Esophagus (tissue), 2 donors: Measurements from ENCODE around the gene IFNK. TPM values are rescaled to one million over a fixed set of nuclear protein-coding genes. Genes with fewer than 3 reads are reported as not detected.

Source experiments
- H3K27ac ChIP-seq, 2 donors: one replicate each; pipeline ENCODE4 v1.5.1; 2013; ENCODE audit warnings: low read depth in 2 of 2, mild to moderate bottlenecking in 2 of 2, inconsistent platforms in 1 of 2, low read length in 1 of 2, moderate library complexity in 1 of 2
- H3K27me3 ChIP-seq, 2 donors: one replicate each; pipeline ENCODE4 v1.6.1; 2013; ENCODE audit warnings: low read length in 2 of 2, control low read depth in 1 of 2, mild to moderate bottlenecking in 1 of 2; ENCODE audit not compliant: insufficient read depth in 2 of 2, control insufficient read depth in 1 of 2
- H3K36me3 ChIP-seq, 2 donors: one replicate each; pipeline ENCODE4 v1.6.1; 2013; ENCODE audit warnings: low read length in 1 of 2; ENCODE audit not compliant: control insufficient read depth in 2 of 2, insufficient read depth in 2 of 2
- H3K4me1 ChIP-seq, 2 donors: one replicate each; pipeline ENCODE4 v1.6.1; 2013; ENCODE audit warnings: low read length in 1 of 2; ENCODE audit not compliant: control insufficient read depth in 2 of 2, insufficient read depth in 2 of 2
- H3K4me3 ChIP-seq, 2 donors: one replicate each; pipeline ENCODE4 v1.5.1; 2013; ENCODE audit warnings: low read length in 2 of 2, mild to moderate bottlenecking in 2 of 2, low read depth in 1 of 2, moderate library complexity in 1 of 2
- H3K9me3 ChIP-seq, 2 donors: one replicate each; pipeline ENCODE4 v1.6.1; 2013; ENCODE audit warnings: mild to moderate bottlenecking in 2 of 2, low read depth in 1 of 2, low read length in 1 of 2, moderate library complexity in 1 of 2; ENCODE audit not compliant: control insufficient read depth in 2 of 2, insufficient read depth in 1 of 2
- WGBS, 2 donors: extraction: QIAGEN DNeasy Blood & Tissue Kit; methylation state at CpG; one replicate each; pipeline ENCODE4 v1.1.7; 2013; 5-methylcytosine and 5-hydroxymethylcytosine counted together
- polyA plus RNA-seq, 2 donors: library from polyadenylated mRNA; stranded (reverse); fragments of 200-250 nt; gene quantifications; one replicate each; pipeline ENCODE4 v1.2.3, GENCODE V29; 2013
- donor health status: healthy with polysubstance abuse.
- donor health status: Bipolar disorder and iron deficiency.

The IFNK gene, protein sequence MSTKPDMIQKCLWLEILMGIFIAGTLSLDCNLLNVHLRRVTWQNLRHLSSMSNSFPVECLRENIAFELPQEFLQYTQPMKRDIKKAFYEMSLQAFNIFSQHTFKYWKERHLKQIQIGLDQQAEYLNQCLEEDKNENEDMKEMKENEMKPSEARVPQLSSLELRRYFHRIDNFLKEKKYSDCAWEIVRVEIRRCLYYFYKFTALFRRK
- not detected for polyA plus RNA-seq

GRCh38 chr9:27524236-27524635, at the start of gene IFNK:
Gene IFNK, plus strand, starts transcription at chr9:27524290. Its CDS starts 47 bp downstream, at chr9:27524337.
- Histone ChIP-seq H3K36me3 (no peaks in the 10 kb centered on the region), H3K4me1 (peaks cover 0 to 2% of the 10 kb centered on the region in 2 donors), H3K27ac (no peak within 1 kb of the TSS), H3K4me3 (no peak within 1 kb of the TSS), H3K9me3 (no peaks in the 10 kb centered on the region), H3K27me3 (no peaks in the 10 kb centered on the region)
- 71 to 76% methylated on average over 2 of the region's 2 CpGs for WGBS, 2 donors

GRCh38 chr9:27474305-27474704, 49.8 kb upstream of the IFNK start:
- Histone ChIP-seq H3K4me3 (no peak overlapping the region), H3K27ac (no peak overlapping the region), H3K9me3 (no peaks in the 10 kb centered on the region), H3K4me1 (peaks cover 4% of the 10 kb centered on the region in 2 donors), H3K27me3 (no peaks in the 10 kb centered on the region), H3K36me3 (no peaks in the 10 kb centered on the region)
- 91 to 93% methylated on average over 1 of the region's 1 CpG for WGBS, 2 donors

- peak overlapping the region in 1 of 2 donors; percentile 18 for H3K27ac ChIP-seq
These were observed 49.0 kb upstream of the IFNK start for GRCh38 chr9:27475057-27475595.

DNA sequence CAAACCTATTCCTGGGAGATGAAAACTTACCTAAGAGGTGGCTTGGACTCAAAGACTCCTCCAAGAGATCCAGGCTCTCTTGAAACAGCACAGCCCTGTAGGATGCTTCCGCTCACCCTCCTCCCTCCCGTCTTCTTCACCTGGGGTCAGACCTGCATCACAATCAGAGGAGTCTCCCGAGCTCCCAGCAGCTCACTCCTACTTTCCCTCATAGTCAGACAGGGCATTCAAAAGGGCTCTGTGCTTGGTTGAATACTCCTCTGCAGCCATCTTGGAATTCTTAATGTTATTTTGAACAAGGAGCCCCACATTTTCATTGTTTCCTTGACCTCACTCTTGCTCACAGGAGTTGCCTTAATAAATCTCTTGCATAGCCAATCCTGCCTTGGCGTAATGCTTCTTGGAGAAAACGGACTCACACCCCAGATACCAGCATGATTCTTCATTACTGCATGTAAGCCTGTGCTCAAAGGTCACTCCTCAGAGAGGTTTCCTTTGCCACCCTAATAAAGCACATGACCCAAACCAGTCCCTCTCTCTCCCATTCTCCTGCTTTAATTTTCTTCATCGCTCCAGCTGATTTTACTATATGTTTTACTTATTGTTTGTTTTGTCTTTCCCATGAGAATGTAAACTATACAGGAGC, 47.1 kb upstream of the IFNK start:
- H3K9me3 ChIP-seq, result no peaks in the 10 kb centered on the region
- no peak overlapping the region for H3K27ac ChIP-seq
- whole genome bisulfite sequencing, 2 donors, result 91 to 96% methylated on average over 6 of the region's 6 CpGs

More at GRCh38 chr9:27475057-27475595, 49.0 kb upstream of the IFNK start:
- H3K4me3 ChIP-seq, result no peak overlapping the region
- no peaks in the 10 kb centered on the region for H3K36me3 ChIP-seq
- WGBS, 2 donors, result 78 to 86% methylated on average over 7 of the region's 7 CpGs
- H3K27me3 ChIP-seq, result no peaks in the 10 kb centered on the region
- peaks cover 4% of the 10 kb centered on the region in 2 donors for H3K4me1 ChIP-seq
- H3K9me3 ChIP-seq, result no peaks in the 10 kb centered on the region

GRCh38 chr9:27478322-27478721, 45.8 kb upstream of the IFNK start:
- no peaks in the 10 kb centered on the region for H3K9me3 ChIP-seq
- H3K4me3 ChIP-seq, result no peak overlapping the region
- H3K4me1 ChIP-seq, result peaks cover 2% of the 10 kb centered on the region in 2 donors
- H3K27ac ChIP-seq, result no peak overlapping the region
- H3K36me3 ChIP-seq, result no peaks in the 10 kb centered on the region
- no peaks in the 10 kb centered on the region for H3K27me3 ChIP-seq
- 83 to 84% methylated on average over 1 of the region's 1 CpG for WGBS, 2 donors

More for the DNA sequence above, 47.1 kb upstream of the IFNK start:
- Histone ChIP-seq H3K27me3 (no peaks in the 10 kb centered on the region), H3K4me3 (no peak overlapping the region), H3K4me1 (peaks cover 4% of the 10 kb centered on the region in 2 donors), H3K36me3 (no peaks in the 10 kb centered on the region)

DNA sequence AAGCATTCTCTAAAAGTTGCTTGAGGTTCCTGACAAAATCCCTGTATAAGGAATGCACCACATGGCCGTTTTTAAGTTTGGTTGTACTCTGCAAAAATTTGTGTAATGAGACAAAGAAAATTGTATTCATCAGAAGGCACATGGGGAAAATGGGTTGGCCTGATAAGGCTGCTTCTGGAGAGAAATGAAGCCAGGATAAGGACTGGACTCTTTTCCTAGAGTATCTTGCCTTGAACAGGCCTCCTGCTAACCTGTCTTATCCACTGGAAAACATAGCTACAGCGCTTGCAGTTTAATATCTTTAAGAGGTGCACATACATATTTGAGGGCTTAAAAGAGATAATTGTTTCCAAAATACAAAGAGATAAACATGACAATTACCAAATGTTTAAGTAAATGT, 41.4 kb upstream of the IFNK start:
- WGBS, 2 donors, result 87 to 89% methylated on average over 2 of the region's 2 CpGs
- Histone ChIP-seq H3K9me3 (no peaks in the 10 kb centered on the region), H3K27me3 (no peaks in the 10 kb centered on the region), H3K27ac (no peak overlapping the region), H3K36me3 (no peaks in the 10 kb centered on the region), H3K4me1 (no peaks in the 10 kb centered on the region), H3K4me3 (no peak overlapping the region)

DNA sequence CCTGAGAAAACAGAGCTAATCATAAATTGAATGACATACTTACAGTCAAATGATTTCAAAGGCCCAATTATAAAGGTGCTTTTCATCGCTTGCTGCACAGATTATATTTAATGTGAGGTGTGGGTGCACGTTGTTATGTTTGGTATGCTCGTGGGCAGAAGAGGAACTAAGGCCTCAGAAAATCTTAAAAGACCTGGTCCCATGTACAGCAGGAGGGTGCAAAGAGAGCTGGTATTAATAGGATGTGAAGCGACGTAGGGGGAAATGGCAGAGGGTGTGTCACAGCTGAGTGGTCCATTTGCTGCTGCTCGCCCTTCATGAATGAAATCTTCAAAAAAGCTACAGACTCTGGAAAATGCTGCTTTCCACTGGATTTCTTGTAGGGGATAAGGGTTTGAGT, 40.5 kb upstream of the IFNK start:
- no peaks in the 10 kb centered on the region for H3K27me3 ChIP-seq
- no peaks in the 10 kb centered on the region for H3K36me3 ChIP-seq
- no peaks in the 10 kb centered on the region for H3K9me3 ChIP-seq
- no peaks in the 10 kb centered on the region for H3K4me1 ChIP-seq
- 89% methylated on average over 6 of the region's 6 CpGs for WGBS, 2 donors
- H3K4me3 ChIP-seq, result no peak overlapping the region
- H3K27ac ChIP-seq, result no peak overlapping the region

GRCh38 chr9:27485158-27485557, 38.9 kb upstream of the IFNK start:
- Histone ChIP-seq H3K9me3 (no peaks in the 10 kb centered on the region), H3K27ac (no peak overlapping the region), H3K27me3 (no peaks in the 10 kb centered on the region), H3K4me3 (no peak overlapping the region), H3K4me1 (no peaks in the 10 kb centered on the region), H3K36me3 (no peaks in the 10 kb centered on the region)
- WGBS, 2 donors, result 84 to 90% methylated on average over 1 of the region's 1 CpG

- H3K27ac ChIP-seq, result no peak overlapping the region
- WGBS, 2 donors, result 58% methylated on average over 5 of the region's 5 CpGs
- no peaks in the 10 kb centered on the region for H3K9me3 ChIP-seq
- H3K4me3 ChIP-seq, result no peak overlapping the region
- H3K27me3 ChIP-seq, result no peaks in the 10 kb centered on the region
- no peaks in the 10 kb centered on the region for H3K36me3 ChIP-seq
- H3K4me1 ChIP-seq, result no peaks in the 10 kb centered on the region
These were observed 36.9 kb upstream of the IFNK start for GRCh38 chr9:27487128-27487640.
